ENCODE results near the gene GJB1.

Gene GJB1

DNA sequence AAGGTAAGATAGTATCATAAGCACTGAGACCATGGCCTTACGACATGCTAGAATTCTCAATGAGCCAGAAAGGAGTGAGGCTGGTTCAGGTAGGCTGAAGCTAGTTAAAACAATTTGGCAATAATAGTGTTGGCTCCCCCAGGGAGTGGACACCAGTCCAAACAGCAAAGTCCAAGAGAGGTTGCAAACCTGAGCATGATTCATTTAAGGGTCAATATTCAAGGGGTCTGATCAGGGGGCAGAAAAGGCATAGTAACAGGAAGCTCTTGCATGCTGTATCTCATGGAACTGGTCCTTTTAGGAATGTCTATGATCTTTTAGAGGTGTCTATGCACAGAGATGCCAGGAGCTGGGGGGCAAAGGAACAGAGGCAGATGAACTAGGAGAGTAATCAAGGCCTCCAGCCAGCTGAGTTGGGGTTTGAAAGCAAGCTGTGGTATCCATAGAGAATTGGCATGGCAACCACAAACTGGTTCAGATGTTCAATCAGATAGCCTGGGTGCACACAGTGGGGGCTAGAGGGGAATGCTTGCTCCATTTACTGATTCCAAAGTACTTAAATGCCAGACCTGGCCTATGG, 5.1 kb downstream of the GJB1 start:
- Histone ChIP-seq H3K9me2 (replicated peaks; ENCODE audit: insufficient read depth, low read length) (no peaks in the 10 kb centered on the region), H2AFZ (ENCODE audit: low read length) (no peak overlapping the region), H3F3A (ENCODE audit: insufficient read depth, low read length) (no peaks in the 10 kb centered on the region), H3K27ac (ENCODE audit: low read length) (no peak overlapping the region), H3K9me3 (replicated peaks; ENCODE audit: insufficient read depth, low read length) (no peaks in the 10 kb centered on the region), H3K4me3 (ENCODE audit: low read length) (no peak overlapping the region), H3K9ac (ENCODE audit: low read length) (no peak overlapping the region), H3K4me1 (ENCODE audit: low read length) (no peaks in the 10 kb centered on the region), H3K27me3 (replicated peaks; ENCODE audit: insufficient read depth, low read length) (no peaks in the 10 kb centered on the region), H3K36me3 (replicated peaks; ENCODE audit: insufficient read depth, low read length) (no peaks in the 10 kb centered on the region), H4K20me1 (ENCODE audit: insufficient read depth, low read length) (no peaks in the 10 kb centered on the region), H3K4me2 (ENCODE audit: low read depth, low read length) (no peak overlapping the region), H3K79me2 (ENCODE audit: low read length) (no peaks in the 10 kb centered on the region)
- no peak for TF ChIP-seq EZH2 (optimal IDR thresholded peaks at IDR 0.05; ENCODE audit: low read depth, low read length)
- TF ChIP-seq EZH2phosphoT487 (IDR thresholded peaks at IDR 0.05; ENCODE audit: low read length), result no peak
- TF ChIP-seq, protein P1, sequence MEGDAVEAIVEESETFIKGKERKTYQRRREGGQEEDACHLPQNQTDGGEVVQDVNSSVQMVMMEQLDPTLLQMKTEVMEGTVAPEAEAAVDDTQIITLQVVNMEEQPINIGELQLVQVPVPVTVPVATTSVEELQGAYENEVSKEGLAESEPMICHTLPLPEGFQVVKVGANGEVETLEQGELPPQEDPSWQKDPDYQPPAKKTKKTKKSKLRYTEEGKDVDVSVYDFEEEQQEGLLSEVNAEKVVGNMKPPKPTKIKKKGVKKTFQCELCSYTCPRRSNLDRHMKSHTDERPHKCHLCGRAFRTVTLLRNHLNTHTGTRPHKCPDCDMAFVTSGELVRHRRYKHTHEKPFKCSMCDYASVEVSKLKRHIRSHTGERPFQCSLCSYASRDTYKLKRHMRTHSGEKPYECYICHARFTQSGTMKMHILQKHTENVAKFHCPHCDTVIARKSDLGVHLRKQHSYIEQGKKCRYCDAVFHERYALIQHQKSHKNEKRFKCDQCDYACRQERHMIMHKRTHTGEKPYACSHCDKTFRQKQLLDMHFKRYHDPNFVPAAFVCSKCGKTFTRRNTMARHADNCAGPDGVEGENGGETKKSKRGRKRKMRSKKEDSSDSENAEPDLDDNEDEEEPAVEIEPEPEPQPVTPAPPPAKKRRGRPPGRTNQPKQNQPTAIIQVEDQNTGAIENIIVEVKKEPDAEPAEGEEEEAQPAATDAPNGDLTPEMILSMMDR (IDR thresholded peaks at IDR 0.05; ENCODE audit: low read length), result no peak
- no peak for DNase-seq

DNA sequence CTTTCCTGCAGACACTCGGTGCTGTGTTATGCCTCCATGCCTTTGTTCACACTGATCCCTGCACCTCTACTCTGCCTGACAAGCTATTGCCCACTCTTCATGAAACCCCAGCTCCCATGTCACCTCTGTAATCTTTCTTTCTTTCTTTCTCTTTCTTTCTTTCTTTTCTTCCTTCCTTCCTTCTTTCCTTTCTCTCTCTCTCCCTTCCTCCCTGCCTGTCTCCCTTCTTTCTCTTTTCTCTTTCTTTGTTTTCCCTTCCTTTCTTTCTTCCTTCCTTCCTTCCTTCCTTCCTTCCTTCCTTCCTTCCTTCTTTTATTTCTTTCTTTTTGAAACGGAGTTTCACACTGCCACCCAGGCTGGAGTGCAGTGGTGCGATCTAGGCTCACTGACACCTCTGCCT, 12.5 kb downstream of the GJB1 start:
- Histone ChIP-seq H3K27me3 (replicated peaks; ENCODE audit: insufficient read depth, low read length) (no peaks in the 10 kb centered on the region), H3F3A (ENCODE audit: insufficient read depth, low read length) (no peaks in the 10 kb centered on the region), H3K9ac (ENCODE audit: low read length) (no peak overlapping the region), H3K27ac (ENCODE audit: low read length) (no peak overlapping the region), H2AFZ (ENCODE audit: low read length) (no peak overlapping the region), H4K20me1 (ENCODE audit: insufficient read depth, low read length) (no peaks in the 10 kb centered on the region), H3K4me3 (ENCODE audit: low read length) (no peak overlapping the region), H3K79me2 (ENCODE audit: low read length) (no peaks in the 10 kb centered on the region), H3K4me1 (ENCODE audit: low read length) (no peaks in the 10 kb centered on the region), H3K9me2 (replicated peaks; ENCODE audit: insufficient read depth, low read length) (no peaks in the 10 kb centered on the region), H3K4me2 (ENCODE audit: low read depth, low read length) (no peak overlapping the region), H3K9me3 (replicated peaks; ENCODE audit: insufficient read depth, low read length) (no peaks in the 10 kb centered on the region), H3K36me3 (replicated peaks; ENCODE audit: insufficient read depth, low read length) (no peaks in the 10 kb centered on the region)
- no peak for DNase-seq
- TF ChIP-seq, protein P1 (IDR thresholded peaks at IDR 0.05; ENCODE audit: low read length), result no peak
- TF ChIP-seq EZH2phosphoT487 (IDR thresholded peaks at IDR 0.05; ENCODE audit: low read length) (no peak), EZH2 (optimal IDR thresholded peaks at IDR 0.05; ENCODE audit: low read depth, low read length) (no peak)

DNA sequence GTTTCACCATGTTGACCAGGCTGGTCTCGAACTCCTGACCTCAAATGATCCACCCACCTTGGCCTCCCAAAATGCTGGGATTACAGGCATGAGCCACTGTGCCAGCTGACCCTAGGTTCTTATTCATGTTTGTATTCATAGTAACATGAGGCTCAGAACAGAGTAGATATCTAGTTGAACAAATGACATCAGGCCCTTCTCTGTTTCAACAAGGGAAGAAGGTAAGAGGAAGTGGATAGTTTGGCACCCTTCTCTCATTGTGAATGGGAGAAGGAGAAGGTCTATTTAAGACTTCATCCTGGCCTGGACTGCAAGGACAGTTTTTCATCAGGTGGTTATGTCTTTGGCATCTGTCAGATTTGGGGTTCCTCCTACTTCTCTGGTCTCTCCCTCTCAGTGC, 13.8 kb downstream of the GJB1 start:
- TF ChIP-seq EZH2phosphoT487 (IDR thresholded peaks at IDR 0.05; ENCODE audit: low read length) (no peak), EZH2 (optimal IDR thresholded peaks at IDR 0.05; ENCODE audit: low read depth, low read length) (no peak)
- TF ChIP-seq, protein P1 (IDR thresholded peaks at IDR 0.05; ENCODE audit: low read length), result no peak
- no peaks in the 10 kb centered on the region for H3K9me2 ChIP-seq (replicated peaks; ENCODE audit: insufficient read depth, low read length)
- no peaks in the 10 kb centered on the region for H3K4me1 ChIP-seq (ENCODE audit: low read length)
- no peak overlapping the region for H3K9ac ChIP-seq (ENCODE audit: low read length)
- no peaks in the 10 kb centered on the region for H3K36me3 ChIP-seq (replicated peaks; ENCODE audit: insufficient read depth, low read length)
- H3K27me3 ChIP-seq (replicated peaks; ENCODE audit: insufficient read depth, low read length), result no peaks in the 10 kb centered on the region
- no peaks in the 10 kb centered on the region for H3F3A ChIP-seq (ENCODE audit: insufficient read depth, low read length)
- H3K9me3 ChIP-seq (replicated peaks; ENCODE audit: insufficient read depth, low read length), result no peaks in the 10 kb centered on the region
- H3K4me3 ChIP-seq (ENCODE audit: low read length), result no peak overlapping the region
- H2AFZ ChIP-seq (ENCODE audit: low read length), result no peak overlapping the region
- no peaks in the 10 kb centered on the region for H4K20me1 ChIP-seq (ENCODE audit: insufficient read depth, low read length)
- H3K79me2 ChIP-seq (ENCODE audit: low read length), result no peaks in the 10 kb centered on the region
- no peak for DNase-seq
- no peak overlapping the region for H3K4me2 ChIP-seq (ENCODE audit: low read depth, low read length)
- H3K27ac ChIP-seq (ENCODE audit: low read length), result no peak overlapping the region

All from MM.1S (cell line).